ENCODE measurements around the gene RAD51. TPM values are rescaled to one million over a fixed set of nuclear protein-coding genes. Genes with fewer than 3 reads are reported as not detected.

RAD51 gene
- total RNA-seq, 1 donor from 2014 or later, result 0.82 TPM

- no peak for DNase-seq (ENCODE audit: low spot score in 2 of 2)
- no peak for FAIRE-seq
Observed at GRCh38 chr15:40775740-40776536, 81.0 kb downstream of the RAD51 start.

GRCh38 chr15:40776537-40777141 lies 81.7 kb downstream of the RAD51 start:
- DNase-seq (ENCODE audit: low spot score in 2 of 2), result no peak
- FAIRE-seq, result no peak

Small RNA genes within 50 kb of the gene (small RNA-seq; reads per million reads assigned to genes)
- not detected for gene SUMO2P15

Other genes with a start within 250 kb of the RAD51 start
- 0.82 TPM for gene CHST14, start 224.2 kb upstream of the RAD51 start, total RNA-seq
- gene CCDC32, start 130.1 kb upstream of the RAD51 start, total RNA-seq, result 23.6 TPM
- gene RPUSD2, start 125.9 kb upstream of the RAD51 start, total RNA-seq, result 15.9 TPM
- 6.5 TPM for gene KNL1, start 100.9 kb upstream of the RAD51 start, total RNA-seq
- gene RMDN3, start 60.1 kb downstream of the RAD51 start, total RNA-seq, result 15.9 TPM
- gene GCHFR, start 68.9 kb downstream of the RAD51 start, total RNA-seq, result 4.5 TPM
- gene C15orf62, start 74.8 kb downstream of the RAD51 start, total RNA-seq, result not detected
- gene ZFYVE19, start 111.9 kb downstream of the RAD51 start, total RNA-seq, result 18.8 TPM
- gene DNAJC17, start 112.3 kb downstream of the RAD51 start, total RNA-seq, result 15.5 TPM
- gene PPP1R14D, start 133.5 kb downstream of the RAD51 start, total RNA-seq, result not detected
- 1.6 TPM for gene SPINT1, start 148.9 kb downstream of the RAD51 start, total RNA-seq
- 9.4 TPM for gene RHOV, start 179.1 kb downstream of the RAD51 start, total RNA-seq
- gene VPS18, start 199.3 kb downstream of the RAD51 start, total RNA-seq, result 29.8 TPM
- gene DLL4, start 234.2 kb downstream of the RAD51 start, total RNA-seq, result 4.1 TPM

All from frontal cortex (tissue), 4 donors.